NCI-H748 treated with DMSO at 0.1 percent for 48 hours (cell line): ENCODE data around the gene MRPL45.

Source experiments
- DNase-seq: peaks from one replicate; lab custom pipeline; 2025; lab: John Stamatoyannopoulos, UW

MRPL45 gene

GRCh38 chr17:38325221-38325851 lies 28.4 kb downstream of the MRPL45 start:
- DNase-seq, result no peak

GRCh38 chr17:38326996-38327792 lies 30.2 kb downstream of the MRPL45 start:
- no peak for DNase-seq

DNA sequence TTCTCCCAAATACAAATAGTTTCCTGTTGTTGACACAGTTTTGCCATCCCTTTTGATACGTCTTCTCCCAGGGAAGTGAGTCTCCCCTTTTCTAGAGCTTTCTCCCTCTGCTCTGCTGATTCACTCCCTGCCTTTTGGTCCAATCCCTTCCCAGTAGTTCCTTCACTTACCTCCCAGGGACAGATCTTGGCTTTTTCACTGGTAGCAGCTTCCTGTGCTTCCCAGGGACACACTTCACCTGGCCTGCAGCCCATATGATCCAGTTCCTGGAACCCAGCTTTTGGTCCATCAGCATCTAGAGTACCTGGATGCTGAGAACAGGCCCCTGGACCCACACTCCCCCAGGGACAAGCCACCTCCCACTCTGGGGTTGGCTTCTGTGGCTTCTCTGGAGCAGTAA lies 31.0 kb downstream of the MRPL45 start:
- DNase-seq, result no peak

- no peak for DNase-seq
These were observed 31.7 kb downstream of the MRPL45 start for GRCh38 chr17:38328620-38329019.

DNA sequence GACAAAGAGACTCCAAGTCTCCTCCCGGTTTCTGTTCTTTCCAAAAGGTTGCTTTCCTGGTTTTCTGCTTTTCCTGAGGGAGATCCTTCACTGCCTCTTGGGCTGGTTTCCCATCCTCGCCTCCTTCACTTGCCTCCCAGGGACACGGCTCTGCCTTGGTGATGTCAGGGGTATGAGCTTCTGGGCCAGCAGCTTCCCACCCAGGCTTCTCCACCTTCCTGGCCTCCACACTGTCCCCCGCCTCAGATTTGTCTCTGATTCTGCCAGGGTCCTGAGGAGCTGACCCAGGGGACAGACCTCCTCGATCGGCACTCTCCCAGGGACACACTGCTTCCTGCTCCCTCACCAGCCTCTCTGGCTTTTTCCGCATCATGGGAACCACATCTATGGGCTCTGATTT lies 32.3 kb downstream of the MRPL45 start:
- DNase-seq, result no peak

DNA sequence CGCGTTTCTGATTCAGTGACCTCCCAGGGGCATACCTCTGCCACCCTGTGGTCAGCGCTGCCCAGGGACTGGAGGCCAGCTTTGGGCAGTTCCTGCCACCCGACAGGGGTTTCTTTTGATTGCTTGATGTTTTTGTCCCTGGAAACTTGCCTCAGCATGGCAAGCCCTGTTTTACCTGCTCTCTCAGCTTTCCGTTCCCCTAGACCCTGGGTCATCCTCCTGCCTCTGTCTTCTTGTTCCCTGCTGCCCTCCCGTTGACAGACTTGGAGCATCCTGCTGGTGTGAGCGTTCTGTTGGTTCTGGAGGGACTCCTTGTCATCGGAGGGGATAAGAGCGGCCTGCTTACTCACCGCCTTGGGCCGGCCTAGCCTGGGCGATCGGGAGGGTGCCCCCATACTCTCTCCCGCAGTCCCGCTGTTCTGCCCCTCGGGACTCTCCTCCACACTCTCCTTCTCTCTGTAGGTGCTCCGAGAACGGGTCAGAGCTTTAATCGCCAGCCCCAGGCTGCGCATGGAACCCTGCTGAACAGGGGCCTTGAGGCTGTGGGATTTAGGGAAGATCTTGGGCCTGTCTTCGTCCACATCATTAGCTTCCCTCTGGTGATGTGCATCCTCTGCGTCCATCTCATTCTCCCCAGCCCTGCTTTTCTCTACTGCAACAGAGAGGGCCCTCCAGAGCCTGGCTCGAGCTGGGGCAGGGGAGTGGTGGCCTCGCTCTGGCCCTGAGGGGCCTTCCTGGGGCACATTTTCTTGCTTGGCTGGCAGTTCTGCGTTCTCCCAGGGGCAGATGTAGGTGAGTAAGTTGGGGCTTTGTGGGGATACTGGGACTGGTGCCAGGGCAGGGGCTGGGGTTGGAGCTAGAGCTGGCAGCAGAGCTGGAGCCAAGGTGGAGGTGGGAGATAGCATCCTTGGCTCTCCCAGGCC lies 33.1 kb downstream of the MRPL45 start:
- DNase-seq, result no peak

- DNase-seq, result no peak
These were observed 34.0 kb downstream of the MRPL45 start for GRCh38 chr17:38330941-38331411.

DNA sequence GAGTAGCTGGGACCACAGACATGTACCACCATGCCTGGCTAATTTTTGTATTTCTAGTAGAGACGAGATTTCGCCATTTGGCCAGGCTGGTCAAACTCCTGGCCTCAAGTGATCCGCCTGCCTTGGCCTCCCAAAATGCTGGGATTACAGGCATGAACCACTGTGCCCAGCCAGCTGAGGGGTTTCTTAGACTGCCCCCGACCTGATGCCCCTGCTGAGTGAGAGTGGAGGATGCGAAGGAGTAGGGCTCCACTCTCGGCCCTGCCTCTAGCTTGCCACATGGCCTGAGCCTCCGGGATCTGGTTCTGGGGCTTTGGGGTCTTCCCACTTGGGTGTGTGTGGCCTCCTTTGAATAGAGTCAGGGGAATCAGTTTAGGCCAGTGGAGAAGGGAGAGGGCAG lies 35.8 kb downstream of the MRPL45 start:
- no peak for DNase-seq

DNA sequence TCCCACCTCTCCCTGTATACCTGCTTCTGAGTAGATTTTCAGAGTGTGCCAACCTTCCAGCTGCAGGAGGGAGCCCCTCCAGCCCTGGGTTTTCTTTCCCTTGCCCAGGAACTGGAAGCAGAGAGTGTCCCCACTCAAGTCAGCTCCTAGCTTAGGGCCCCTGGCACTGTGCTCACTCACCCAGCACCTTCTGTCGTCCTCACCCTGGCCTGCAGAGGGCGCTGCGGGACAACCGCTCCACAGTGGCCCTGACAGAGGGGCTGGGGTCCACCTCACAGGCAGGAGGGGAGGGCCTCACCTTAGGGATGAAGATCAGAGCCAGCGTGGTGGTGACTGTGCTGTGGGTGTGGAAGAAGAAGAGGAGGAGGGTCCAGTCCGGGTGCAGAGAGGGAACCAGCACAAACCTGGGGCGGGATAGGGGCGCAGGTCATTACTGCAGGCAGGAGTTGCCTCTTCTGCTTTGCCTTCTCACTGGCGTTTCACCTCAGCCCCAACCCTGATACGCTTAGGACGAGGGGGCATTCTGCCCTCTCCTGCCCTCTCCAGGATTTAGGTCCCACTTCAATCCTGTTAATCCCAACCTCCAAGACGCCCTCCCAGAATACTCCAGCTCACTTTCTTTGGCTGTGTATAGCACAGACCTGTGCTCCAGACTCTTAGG lies 36.8 kb downstream of the MRPL45 start:
- DNase-seq, result no peak

DNA sequence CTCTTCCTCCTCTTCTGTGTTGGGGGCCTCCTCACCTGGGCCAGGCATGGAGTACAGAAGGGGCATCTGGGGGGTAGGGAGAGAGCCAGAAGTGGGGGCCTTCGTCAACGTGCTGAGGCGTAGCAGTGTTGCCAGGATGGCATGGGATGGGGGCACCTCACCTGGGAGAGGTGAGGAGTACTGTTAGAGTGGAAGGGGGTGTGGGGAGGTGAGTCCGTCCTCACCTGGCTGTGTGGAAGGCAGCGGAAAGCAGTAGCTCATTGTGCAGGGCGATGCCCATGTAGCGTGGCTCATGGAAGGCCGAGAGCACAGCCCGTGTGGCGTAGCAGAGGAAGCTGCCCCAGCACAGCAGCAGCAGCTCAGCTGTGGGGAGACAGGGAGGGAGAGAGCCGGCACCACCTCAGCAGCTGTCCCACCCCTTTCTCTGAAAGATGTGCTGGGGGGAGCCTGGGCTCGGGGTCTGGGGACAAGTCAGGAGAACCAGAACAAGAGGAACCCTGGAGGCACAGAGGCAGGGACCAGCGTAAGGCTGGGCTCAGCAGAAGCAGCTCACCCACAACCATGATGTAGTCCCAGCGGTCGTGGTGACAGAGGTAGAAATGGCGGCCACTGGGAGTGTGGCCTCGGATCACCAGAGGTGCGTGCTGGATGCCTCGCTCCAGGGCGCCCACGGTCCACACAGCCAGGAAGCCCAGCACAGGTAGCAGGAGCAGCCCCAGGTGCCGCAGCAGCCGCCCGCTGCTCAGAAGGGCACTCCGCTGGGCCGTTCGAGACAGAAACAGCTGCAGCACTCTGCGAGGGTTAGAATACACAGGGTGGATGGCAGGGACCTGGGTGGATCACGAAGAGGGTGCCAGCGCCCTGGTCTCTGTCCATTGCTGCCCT lies 37.8 kb downstream of the MRPL45 start:
- no peak for DNase-seq

- no peak for DNase-seq
These were observed 39.9 kb downstream of the MRPL45 start for GRCh38 chr17:38336838-38337237.

DNA sequence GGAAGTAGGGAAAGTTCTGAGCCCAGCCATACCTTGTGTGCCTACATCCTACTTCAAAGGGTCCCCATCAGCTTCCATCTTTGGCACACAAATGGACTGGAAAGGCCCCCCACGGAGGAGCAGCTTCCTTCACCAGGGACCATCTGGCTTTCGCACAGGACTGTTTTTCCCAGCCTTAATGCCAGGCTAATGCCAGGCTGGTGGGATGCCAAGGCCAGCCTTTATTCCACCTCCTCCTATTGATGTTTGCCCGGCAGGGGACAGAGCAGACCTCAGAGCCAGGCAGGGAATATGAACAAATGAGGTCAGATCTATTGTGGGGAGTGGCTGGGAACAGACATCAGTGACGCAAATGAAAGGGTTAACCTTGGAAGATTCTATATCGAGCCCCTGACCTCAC lies 41.1 kb downstream of the MRPL45 start:
- DNase-seq, result no peak

GRCh38 chr17:38338535-38338934 lies 41.6 kb downstream of the MRPL45 start:
- no peak for DNase-seq

- DNase-seq, result no peak
These were observed 42.9 kb downstream of the MRPL45 start for GRCh38 chr17:38339891-38340290.

GRCh38 chr17:38341035-38341721 lies 44.2 kb downstream of the MRPL45 start:
- DNase-seq, result peak; percentile 46

DNA sequence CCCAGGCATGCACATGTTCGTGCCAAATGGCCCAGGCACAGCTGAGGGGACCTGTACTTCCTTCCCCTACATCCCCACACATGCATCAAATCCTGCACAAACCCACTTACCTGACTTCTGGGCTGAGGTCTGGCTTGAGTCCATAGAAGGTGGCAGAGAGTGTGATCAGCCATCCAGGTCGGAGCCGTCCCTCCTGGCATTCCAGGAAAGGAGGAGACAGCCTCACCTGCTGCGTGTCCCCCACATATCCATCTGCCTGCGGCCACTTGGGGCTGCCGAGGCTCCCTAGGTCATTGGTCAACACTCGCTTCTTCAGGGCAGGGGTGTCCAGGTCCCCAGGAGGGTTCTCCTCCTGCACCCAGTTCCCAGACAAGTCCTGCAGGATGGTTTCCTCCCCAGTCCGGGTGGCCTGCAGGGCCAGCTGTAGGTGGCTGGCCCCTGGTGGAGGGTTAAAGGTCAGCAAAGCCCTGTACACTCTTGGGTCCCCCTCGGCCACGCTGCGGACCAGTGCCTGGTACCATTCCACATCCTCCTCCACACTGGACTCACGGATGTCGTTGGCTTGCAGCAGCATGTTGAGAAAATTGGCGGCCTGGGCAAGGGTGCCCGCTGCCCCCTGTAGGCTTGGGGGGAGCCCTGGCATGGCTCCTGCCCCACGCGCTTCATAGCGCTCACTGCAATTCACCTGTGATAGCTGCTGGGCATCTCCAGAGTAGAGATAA lies 46.1 kb downstream of the MRPL45 start:
- no peak for DNase-seq

- DNase-seq, result no peak
These were observed 46.8 kb downstream of the MRPL45 start, which contains the start of gene GPR179 for GRCh38 chr17:38343608-38344419. Gene GPR179, minus strand, starts transcription at chr17:38343956. Its CDS starts 167 bp downstream, at chr17:38343789.

GRCh38 chr17:38344420-38344745 lies 47.4 kb downstream of the MRPL45 start:
- no peak for DNase-seq

DNA sequence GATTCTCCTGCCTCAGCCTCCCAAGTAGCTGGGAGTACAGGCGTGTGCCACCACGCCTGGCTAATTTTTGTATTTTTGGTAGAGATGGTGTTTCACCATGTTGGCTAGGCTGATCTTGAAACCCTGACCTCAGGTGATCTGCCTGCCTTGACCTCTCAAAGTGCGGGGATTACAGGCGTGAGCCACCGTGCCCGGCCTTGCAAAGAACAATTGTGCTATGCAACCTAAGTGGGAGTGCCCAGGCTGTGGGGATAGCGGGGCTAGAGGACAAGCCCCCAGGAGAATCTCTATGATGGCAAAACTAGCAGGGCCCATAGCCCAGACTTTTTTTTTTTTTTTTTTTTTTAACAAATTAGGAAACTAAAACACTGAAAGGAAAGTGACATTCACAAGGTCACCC lies 48.8 kb downstream of the MRPL45 start:
- no peak for DNase-seq
